Lung (tissue), 12 donors: ENCODE data around the gene SUGCT. TPM values are rescaled to one million over a fixed set of nuclear protein-coding genes. Genes with fewer than 3 reads are reported as not detected.

Experiments
- ATAC-seq: fragments of 200-7000 bp; cut with Tn5 transposase; one replicate; pipeline ENCODE4 v1.9.1; 2020; ENCODE audit warnings: moderate number of reproducible peaks; ENCODE audit not compliant: insufficient read depth, low FRiP score
- DNase-seq, 3 donors: peaks; one replicate each; pipeline ENCODE4 v3.0.0-alpha.2; 2013 to 2017
- H3K27ac ChIP-seq, 2 donors: one replicate each; pipeline ENCODE4 v1.5.1; 2013; ENCODE audit warnings: mild to moderate bottlenecking in 2 of 2, moderate library complexity in 2 of 2, control low read depth in 1 of 2, inconsistent platforms in 1 of 2, low read depth in 1 of 2, low read length in 1 of 2
- H3K27me3 ChIP-seq, 3 donors: one replicate each; pipeline ENCODE4 v1.5.1; 2013; ENCODE audit warnings: low read length in 2 of 3; ENCODE audit not compliant: control insufficient read depth in 3 of 3, insufficient read depth in 3 of 3
- H3K36me3 ChIP-seq, 4 donors: one replicate each; pipeline ENCODE4 v1.5.1; 2013; ENCODE audit warnings: low read length in 4 of 4, mild to moderate bottlenecking in 1 of 4, moderate library complexity in 1 of 4; ENCODE audit not compliant: control insufficient read depth in 4 of 4, insufficient read depth in 4 of 4
- H3K4me1 ChIP-seq, 5 donors: one replicate each; pipeline ENCODE4 v1.5.1; 2013; ENCODE audit warnings: low read length in 5 of 5, mild to moderate bottlenecking in 2 of 5, moderate library complexity in 1 of 5; ENCODE audit not compliant: control insufficient read depth in 5 of 5, insufficient read depth in 5 of 5
- H3K4me3 ChIP-seq: one replicate; pipeline ENCODE4 v1.5.1; 2013; ENCODE audit warnings: mild to moderate bottlenecking, control low read depth, moderate library complexity
- H3K9ac ChIP-seq, 2 donors: one replicate each; pipeline ENCODE4 v1.5.1; 2013; ENCODE audit warnings: low read length in 2 of 2, control low read depth in 1 of 2; ENCODE audit not compliant: insufficient read depth in 1 of 2
- H3K9me3 ChIP-seq, 4 donors: one replicate each; pipeline ENCODE4 v1.5.1; 2013; ENCODE audit warnings: low read length in 3 of 4, mild to moderate bottlenecking in 1 of 4, moderate library complexity in 1 of 4; ENCODE audit not compliant: control insufficient read depth in 4 of 4, insufficient read depth in 3 of 4
- WGBS, 2 donors: extraction: QIAGEN DNeasy Blood & Tissue Kit; methylation state at CpG; one replicate each; pipeline ENCODE4 v1.1.7; 2013; 5-methylcytosine and 5-hydroxymethylcytosine counted together
- polyA plus RNA-seq, 2 donors: library from polyadenylated mRNA; stranded (reverse); fragments of 200-250 nt; gene quantifications; one replicate each; pipeline ENCODE4 v1.2.1, GENCODE V29; 2013
- total RNA-seq, 2 donors: library from RNA; depleted of rRNA in 1 of 2; stranded (reverse); fragments of >200 nt in 1 of 2; gene quantifications; one replicate each; pipeline ENCODE4 v1.2.1, GENCODE V29; 2014 to 2021
- TF ChIP-seq, protein P1 (sequence below): IDR thresholded peaks from 2 replicates; pipeline ENCODE4 v1.5.1; 2012; ENCODE audit warnings: mild to moderate bottlenecking; ENCODE audit errors: control extremely low read depth, extremely low read depth
- donor health status: control.
- donor health status: control.
- donor health status: Bipolar disorder and iron deficiency.
- donor health status: healthy.
- donor health status: DM: yes; HTN: yes; CAD: no.

Gene SUGCT
- total and polyA plus RNA-seq, 4 donors, result 0.23 to 4.2 (median 1.8) TPM

GRCh38 chr7:40288827-40289226 is 154.0 kb downstream of the SUGCT start:
- H3K27ac ChIP-seq, result no peak overlapping the region
- H3K9ac ChIP-seq, result no peak overlapping the region
- no peak for DNase-seq
- WGBS, 2 donors, result 78 to 88% methylated on average over 2 of the region's 2 CpGs
- H3K4me1 ChIP-seq, result no peaks in the 10 kb centered on the region
- TF ChIP-seq, protein P1, sequence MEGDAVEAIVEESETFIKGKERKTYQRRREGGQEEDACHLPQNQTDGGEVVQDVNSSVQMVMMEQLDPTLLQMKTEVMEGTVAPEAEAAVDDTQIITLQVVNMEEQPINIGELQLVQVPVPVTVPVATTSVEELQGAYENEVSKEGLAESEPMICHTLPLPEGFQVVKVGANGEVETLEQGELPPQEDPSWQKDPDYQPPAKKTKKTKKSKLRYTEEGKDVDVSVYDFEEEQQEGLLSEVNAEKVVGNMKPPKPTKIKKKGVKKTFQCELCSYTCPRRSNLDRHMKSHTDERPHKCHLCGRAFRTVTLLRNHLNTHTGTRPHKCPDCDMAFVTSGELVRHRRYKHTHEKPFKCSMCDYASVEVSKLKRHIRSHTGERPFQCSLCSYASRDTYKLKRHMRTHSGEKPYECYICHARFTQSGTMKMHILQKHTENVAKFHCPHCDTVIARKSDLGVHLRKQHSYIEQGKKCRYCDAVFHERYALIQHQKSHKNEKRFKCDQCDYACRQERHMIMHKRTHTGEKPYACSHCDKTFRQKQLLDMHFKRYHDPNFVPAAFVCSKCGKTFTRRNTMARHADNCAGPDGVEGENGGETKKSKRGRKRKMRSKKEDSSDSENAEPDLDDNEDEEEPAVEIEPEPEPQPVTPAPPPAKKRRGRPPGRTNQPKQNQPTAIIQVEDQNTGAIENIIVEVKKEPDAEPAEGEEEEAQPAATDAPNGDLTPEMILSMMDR, result no peak
- no peaks in the 10 kb centered on the region for H3K9me3 ChIP-seq
- no peak for ATAC-seq
- no peaks in the 10 kb centered on the region for H3K36me3 ChIP-seq
- H3K27me3 ChIP-seq, result no peaks in the 10 kb centered on the region
- H3K4me3 ChIP-seq, result no peak overlapping the region

DNA sequence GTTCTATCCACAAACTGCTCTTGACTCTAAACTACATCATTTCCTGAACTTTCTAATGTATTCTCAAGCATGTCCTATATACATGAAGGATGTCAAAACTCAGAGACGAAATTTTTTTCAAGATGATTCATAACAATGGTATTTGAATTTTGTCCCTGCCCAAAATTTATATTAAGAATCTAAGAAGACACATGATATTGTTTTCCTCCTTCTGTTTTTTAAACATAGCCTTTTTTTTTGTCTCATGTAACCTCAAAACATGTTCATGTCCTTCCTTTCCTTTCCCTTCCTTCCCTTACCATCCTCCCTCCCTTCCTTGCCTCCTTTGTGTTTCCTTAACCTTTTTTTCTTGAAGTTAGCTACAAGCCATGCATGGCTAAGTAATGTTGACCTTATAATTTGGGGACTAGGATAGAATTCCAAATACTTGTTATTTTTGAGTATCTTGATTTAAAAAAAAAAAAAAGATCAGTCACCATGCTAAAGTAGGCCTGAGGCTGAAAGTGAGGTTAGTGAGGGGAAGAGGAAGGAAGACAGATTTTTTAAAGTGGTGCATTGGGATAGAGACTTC is 163.0 kb downstream of the SUGCT start:
- no peak for ATAC-seq
- Histone ChIP-seq H3K27me3 (no peaks in the 10 kb centered on the region), H3K4me1 (no peaks in the 10 kb centered on the region), H3K9me3 (no peaks in the 10 kb centered on the region), H3K4me3 (no peak overlapping the region), H3K27ac (no peak overlapping the region), H3K36me3 (no peaks in the 10 kb centered on the region), H3K9ac (no peak overlapping the region)
- no peak for DNase-seq
- 50 to 80% methylated on average over 1 of the region's 1 CpG for WGBS, 2 donors
- TF ChIP-seq, protein P1, result no peak

- no peaks in the 10 kb centered on the region for H3K36me3 ChIP-seq
- no peaks in the 10 kb centered on the region for H3K4me1 ChIP-seq
- WGBS, 2 donors, result 70 to 97% methylated on average over 2 of the region's 2 CpGs
- no peak for DNase-seq
- TF ChIP-seq, protein P1, result no peak
- no peaks in the 10 kb centered on the region for H3K9me3 ChIP-seq
- no peak for ATAC-seq
- no peak overlapping the region for H3K27ac ChIP-seq
- H3K4me3 ChIP-seq, result no peak overlapping the region
- no peak overlapping the region for H3K9ac ChIP-seq
- no peaks in the 10 kb centered on the region for H3K27me3 ChIP-seq
Observed at GRCh38 chr7:40298421-40298820, 163.6 kb downstream of the SUGCT start.

DNA sequence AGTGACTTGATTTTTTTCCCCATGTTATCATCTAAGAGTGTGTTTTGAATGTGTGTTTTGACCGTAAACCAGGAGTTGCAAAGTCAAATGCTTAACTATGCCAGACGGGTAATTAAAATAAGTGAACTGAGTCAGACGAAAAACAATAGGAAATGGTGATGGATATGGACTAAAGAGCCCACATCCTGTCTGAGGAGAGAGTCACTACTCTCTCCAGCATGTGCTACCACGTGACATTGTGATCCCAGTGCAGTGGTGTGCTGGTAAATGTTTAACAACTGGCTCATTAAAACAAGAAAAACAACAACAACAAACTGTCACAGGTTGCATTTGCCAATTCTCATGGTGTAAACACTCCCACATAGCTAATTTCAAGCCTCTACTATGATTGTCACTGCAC is 164.3 kb downstream of the SUGCT start:
- Histone ChIP-seq H3K4me3 (no peak overlapping the region), H3K4me1 (no peaks in the 10 kb centered on the region), H3K9ac (no peak overlapping the region), H3K9me3 (no peaks in the 10 kb centered on the region), H3K27ac (no peak overlapping the region), H3K27me3 (no peaks in the 10 kb centered on the region), H3K36me3 (no peaks in the 10 kb centered on the region)
- TF ChIP-seq, protein P1, result no peak
- DNase-seq (no peak), ATAC-seq (no peak)
- WGBS, 2 donors, result 53% methylated on average over 4 of the region's 4 CpGs
